ENCODE measurements around the gene DDX60. TPM values are rescaled to one million over a fixed set of nuclear protein-coding genes. Genes with fewer than 3 reads are reported as not detected.

Gene DDX60
- total RNA-seq, 1 donor from 2014 or later = 17.9 TPM

DNA sequence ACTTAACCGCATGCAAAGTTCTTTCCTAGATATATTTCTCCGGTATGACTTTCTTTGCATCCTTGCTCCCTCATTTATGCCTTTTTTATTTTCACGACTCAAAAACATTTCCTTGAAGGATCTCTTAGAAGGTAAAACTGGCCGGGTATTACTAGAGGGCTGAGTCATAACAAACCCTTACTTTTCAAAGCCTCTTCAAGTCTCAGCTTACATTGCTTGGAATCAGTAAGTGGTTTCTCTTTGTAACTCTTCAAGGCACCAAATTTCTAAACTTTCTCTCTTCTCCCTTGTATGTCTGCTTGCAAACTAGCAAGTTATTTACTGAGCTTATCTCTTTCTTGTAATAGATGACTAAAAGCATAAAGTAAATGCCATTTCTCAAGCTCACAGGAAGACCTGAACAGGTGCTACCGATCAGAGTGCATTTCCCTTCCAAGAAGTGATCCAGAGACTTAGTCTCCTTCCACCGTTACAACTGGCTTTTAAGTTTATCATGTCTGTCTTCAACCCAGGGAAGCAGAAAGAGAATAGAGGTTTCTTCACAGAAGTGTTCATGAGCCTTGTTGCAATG lies 150.8 kb downstream of the DDX60 start:
- no peak for ATAC-seq (ENCODE audit: low read depth)
- no peaks in the 10 kb centered on the region for H3K36me3 Mint-ChIP-seq (ENCODE audit: low read depth)
- H3K9me3 Mint-ChIP-seq = no peaks in the 10 kb centered on the region
- no peak for DNase-seq
- H3K4me1 Mint-ChIP-seq = no peaks in the 10 kb centered on the region
- ChIA-PET CTCF (no interaction called here), POLR2A (no interaction called here)
- H3K27me3 Mint-ChIP-seq = no peaks in the 10 kb centered on the region
- no peak overlapping the region for H3K27ac Mint-ChIP-seq
- no peak for TF ChIP-seq CTCF (IDR thresholded peaks at IDR 0.05)
- H3K4me3 Mint-ChIP-seq = no peak overlapping the region
- intact Hi-C loops (cut with micrococcal nuclease) = no loop called here

Other genes starting within 250 kb of the DDX60 start
- gene ANXA10, start 226.2 kb downstream of the DDX60 start, total RNA-seq = not detected in 2 replicates
- 18.7 and 26.7 TPM in 2 replicates for gene DDX60L, start 161.7 kb upstream of the DDX60 start, total RNA-seq
- 0.42 and 0.44 TPM in 2 replicates for gene PALLD, start 178.3 kb upstream of the DDX60 start, total RNA-seq

Data from activated B cell treated with CpG ODN at 0.5 μM for 24 hours (primary cell).